HG02798 (cell line): ENCODE measurements around the gene RRP8.

Experiments used
- ATAC-seq: cut with Tn5 transposase; IDR thresholded peaks from one replicate; pipeline ENCODE4 v1.9.1; 2021; ENCODE audit warnings: mild to moderate bottlenecking; ENCODE audit not compliant: unreplicated experiment, poor library complexity

Gene RRP8

DNA sequence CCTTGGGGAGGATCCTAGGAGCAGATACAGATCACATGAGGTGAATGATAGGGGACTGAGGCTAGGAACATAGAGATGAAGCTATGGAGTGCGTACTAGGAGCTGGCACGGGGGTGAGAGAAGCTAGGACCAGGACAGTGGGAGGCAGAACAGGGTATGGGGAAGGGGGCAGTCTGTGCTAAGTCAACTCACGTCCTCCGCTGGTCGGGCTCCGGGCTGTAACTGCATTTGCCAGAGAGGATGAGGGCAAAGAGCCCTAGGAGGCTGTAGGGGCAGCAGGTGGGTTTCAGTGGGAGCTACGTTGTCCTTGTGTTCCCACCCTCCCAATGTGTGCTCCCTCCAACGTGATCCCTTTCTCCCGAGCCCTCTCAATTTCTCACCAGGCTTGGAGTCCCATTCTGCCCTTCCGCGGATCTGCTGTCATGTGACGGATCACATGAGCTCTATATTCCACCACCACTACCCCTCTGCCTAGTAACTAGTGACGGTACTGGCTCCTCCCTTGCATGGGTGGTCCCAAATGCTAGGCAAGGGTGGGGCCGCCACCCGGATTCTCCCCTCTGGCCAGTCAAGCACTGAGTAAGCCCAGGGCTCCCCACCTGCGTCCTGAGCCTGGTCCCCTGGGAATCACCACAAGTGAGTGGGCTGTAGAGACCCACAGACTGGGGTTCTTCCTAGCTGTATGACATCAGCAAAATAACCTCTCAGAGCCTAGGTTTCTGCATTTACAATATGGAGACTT, 15.8 kb upstream of the RRP8 start, which contains the start of gene TPP1:
TSS of gene TPP1 (minus strand) at position 419 of the 742 bp plus-strand sequence. CDS start at position 397, 22 bp downstream.
- ATAC-seq, result peak; percentile 99

DNA sequence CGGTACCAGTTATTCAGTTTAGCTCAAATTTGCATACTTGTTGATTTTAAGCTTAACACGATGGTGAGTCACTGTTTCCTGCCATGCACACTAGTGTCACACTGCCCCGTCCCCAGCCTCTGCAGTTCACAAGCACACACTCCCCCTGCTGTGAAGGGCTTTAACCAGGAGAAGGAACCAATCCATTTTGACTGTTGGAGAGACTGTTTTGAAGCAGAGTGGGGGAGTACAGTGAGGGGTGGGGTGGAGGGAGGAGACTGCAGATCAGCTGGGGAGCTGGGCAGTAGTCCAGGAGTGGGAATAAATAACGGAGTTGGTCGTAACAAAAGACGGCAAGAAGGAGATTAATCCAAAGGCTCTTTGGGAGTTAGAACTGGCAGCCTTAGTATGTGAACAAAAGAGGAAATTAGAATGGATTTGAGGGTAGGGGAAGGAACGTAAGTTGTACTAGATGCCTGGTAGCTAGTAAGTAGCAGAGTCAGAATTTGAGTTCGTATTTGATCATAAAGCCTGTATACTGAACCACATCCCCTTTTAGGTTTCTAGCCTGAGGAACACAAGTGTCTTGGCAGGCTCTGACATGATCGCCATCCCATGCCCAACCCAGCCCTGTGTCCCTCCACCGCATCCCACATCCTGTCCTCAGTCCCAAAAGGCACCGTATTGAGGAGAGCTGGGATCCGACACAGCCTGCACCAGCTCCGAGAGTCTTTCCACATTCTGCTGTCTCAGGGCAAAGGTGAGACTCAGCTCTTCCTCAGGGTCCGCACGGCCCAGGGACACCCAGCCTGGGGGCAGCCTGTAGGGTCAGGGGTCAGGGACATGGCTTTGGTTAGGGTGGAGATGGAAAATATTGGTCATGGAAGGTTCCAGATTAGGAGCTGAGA, 14.9 kb upstream of the RRP8 start:
- ATAC-seq, result peak; percentile 5

GRCh38 chr11:6617315-6617781, 13.9 kb upstream of the RRP8 start:
- ATAC-seq, result no peak

GRCh38 chr11:6616596-6617250, 13.3 kb upstream of the RRP8 start:
- ATAC-seq, result no peak

DNA sequence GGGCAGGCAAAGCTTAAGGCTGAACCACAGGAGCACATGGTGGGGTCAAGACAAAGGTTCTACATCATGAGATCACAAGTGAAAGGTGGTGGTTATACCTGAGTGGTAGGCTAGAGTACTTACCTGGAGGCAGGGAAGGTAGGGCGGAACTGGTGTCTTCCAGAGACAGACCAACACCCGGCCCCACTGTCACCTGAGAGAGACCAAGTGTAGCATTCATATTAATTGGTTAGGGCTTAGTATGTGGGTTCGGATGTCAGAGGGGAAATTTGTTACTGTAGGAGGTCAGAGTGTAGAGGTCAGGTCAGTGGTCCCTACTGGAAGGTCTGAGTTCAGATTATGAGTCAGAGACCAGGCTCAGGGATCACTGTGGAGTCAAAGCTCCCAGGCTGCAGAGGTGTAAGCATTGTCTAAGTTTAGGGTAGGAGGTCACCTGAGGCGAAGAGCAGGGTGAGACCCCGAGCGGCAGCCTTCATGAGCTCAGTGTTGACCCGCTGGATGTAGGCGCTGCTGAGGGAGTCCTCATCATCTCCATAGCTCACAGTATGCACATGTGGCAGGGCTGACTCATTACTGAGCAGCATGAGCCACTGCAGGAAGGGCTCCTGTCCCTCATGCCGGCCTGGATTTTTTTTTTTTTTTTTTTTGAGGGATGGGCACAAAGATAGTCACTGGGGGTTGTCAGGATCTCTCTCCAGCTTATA, 12.6 kb upstream of the RRP8 start:
- no peak for ATAC-seq

DNA sequence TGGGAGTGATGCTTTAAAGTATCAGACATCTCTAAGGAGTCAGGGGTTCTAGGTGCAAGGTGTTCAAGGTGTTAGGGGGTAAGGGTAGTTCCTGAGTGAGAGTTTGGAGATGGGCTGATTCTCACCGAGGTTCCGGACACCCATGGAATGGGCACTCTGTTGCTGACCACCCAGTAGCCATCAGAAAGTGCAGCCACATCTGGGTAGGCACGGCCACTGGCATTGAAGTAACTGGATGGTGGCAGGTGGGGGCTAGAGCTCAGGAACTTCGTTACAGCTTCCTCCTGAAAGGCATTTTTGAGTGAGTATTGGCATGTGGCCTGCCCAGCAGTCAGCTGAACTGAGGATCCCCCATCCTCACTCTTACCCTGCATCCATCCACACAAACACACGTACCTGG, 11.6 kb upstream of the RRP8 start:
- ATAC-seq, result no peak

DNA sequence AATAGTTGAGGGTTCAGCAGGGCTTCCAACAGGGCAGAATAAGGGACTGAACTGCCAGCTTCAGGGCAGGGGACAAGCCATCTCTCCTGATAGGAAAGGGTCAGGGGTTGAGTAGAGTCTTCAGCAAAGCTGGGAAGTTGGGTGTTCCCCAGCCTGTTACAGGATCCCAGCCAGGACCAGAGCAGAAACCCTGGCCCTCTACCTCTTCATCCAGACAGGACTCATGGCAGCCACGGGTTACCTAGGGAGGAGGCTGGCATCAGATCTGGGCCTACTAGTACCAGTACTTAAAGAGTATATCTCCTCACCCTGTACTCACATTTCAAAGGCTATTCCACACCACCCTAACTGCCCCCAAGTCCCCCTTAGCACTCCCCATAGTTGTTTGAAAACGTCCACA, 11.0 kb upstream of the RRP8 start:
- no peak for ATAC-seq

- no peak for ATAC-seq
Measured at GRCh38 chr11:6613496-6613895, 10.1 kb upstream of the RRP8 start.

GRCh38 chr11:6612213-6613041, 9.0 kb upstream of the RRP8 start, which contains the start of gene TAF10:
Gene TAF10, minus strand, starts transcription at chr11:6612216. Its CDS starts 27 bp downstream, at chr11:6612189.
- peak; percentile 91 for ATAC-seq

GRCh38 chr11:6611963-6612212, 8.5 kb upstream of the RRP8 start:
- peak; percentile 19 for ATAC-seq

- ATAC-seq, result no peak
Measured at GRCh38 chr11:6611092-6611962, 7.9 kb upstream of the RRP8 start.

DNA sequence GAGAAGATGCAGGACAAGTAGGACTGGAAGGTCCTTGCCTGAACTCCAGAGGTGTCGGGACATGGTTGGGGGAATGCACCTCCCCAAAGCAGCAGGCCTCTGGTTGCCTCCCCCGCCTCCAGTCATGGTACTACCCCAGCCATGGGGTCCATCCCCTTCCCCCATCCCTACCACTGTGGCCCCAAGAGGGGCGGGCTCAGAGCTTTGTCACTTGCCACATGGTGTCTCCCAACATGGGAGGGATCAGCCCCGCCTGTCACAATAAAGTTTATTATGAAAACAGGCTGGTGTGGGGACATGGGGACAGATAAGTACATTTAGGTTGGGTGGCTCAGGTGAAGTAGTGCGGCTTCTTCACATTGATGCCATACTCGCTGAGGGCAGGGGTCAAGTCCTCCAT, 7.2 kb upstream of the RRP8 start:
- ATAC-seq, result no peak

- ATAC-seq, result no peak
Measured at GRCh38 chr11:6609502-6610015, 6.1 kb upstream of the RRP8 start.

DNA sequence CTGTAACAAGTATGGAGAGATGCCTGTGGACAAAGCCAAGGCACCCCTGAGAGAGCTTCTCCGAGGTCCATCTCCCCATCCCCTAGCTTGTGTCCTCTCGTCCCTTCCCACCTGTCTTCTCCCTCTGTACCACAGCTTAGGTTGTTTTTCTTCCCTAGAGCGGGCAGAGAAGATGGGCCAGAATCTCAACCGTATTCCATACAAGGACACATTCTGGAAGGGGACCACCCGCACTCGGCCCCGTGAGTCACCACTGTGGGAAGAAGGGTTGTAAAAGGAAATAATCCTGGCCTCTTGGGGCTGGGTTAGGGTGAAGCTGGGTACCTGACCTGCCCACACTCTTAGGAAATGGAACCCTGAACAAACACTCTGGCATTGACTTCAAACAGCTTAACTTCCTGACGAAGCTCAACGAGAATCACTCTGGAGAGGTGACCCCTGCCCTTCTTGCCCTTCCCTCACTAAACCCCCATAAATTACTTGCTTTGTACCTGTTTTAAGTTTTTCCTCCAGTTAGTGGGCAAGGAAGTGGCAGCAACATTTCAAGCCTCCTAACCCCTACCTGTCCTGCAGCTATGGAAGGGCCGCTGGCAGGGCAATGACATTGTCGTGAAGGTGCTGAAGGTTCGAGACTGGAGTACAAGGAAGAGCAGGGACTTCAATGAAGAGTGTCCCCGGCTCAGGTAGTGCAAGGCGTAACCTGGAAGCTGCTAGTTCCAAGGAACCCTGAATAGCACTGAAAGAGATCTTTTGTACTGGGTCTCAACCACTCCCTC, 5.5 kb upstream of the RRP8 start:
- ATAC-seq, result no peak

- ATAC-seq, result no peak
Measured at GRCh38 chr11:6608011-6608410, 4.6 kb upstream of the RRP8 start.

DNA sequence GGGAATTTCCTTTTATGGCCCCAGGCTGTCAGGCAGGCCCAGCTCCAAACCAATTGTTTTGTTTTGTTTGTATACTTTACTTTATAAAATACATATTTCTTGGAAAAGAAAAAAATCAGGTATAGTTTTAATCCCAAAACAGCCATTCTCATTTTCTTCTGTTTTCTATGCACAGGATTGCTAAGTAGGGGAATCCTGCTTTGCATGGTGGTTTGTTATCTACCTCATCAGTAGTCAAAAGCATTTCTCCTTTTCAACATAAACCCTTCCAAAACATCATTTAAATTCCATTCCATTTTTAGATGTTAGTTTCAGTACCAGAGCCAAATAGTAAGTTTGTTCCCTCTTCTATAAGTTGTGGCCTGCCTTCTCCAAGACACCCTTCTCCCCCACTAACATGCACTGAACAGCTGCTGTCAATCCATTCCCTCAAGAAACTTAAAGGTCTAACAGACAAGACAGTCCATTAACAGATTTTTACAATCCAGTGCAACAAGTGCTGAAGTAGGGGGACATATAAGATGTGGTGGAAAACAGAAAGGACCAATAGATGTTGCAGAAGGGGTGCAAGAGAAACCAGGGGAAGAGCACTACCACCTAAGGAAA, 3.9 kb upstream of the RRP8 start:
- ATAC-seq, result no peak

GRCh38 chr11:6606471-6607189, 3.2 kb upstream of the RRP8 start:
- ATAC-seq, result peak; percentile 45
